IMR-90 (cell line): ENCODE data around the gene C1GALT1. TPM values are rescaled to one million over a fixed set of nuclear protein-coding genes. Genes with fewer than 3 reads are reported as not detected.

ENCODE experiments used
- ATAC-seq: fragments of 200-7000 bp; cut with Tn5 transposase; 2 replicates; pipeline ENCODE4 v1.9.1; 2020; ENCODE audit warnings: low read depth, mild to moderate bottlenecking, moderate library complexity
- BruUV-seq: library from RNA; stranded (reverse); fragments of 400-500 nt; replicated peaks from 2 replicates; lab custom pipeline; 2021; lab: Mats Ljungman, UMichigan
- CTCF ChIA-PET: fragments of 300-600 bp; formaldehyde crosslinking; extraction: SDS; loops from one replicate; lab custom pipeline; 2021; ENCODE audit warnings: antibody characterized with exemption; lab: Yijun Ruan, JAX
- POLR2A ChIA-PET: fragments of 300-600 bp; sonication (Branson Sonifier 250); formaldehyde crosslinking; loops from one replicate; lab custom pipeline; 2022; ENCODE audit warnings: antibody characterized with exemption; ENCODE audit not compliant: unreplicated experiment; lab: Charles Lee
- DNase-seq: peaks from one replicate; pipeline ENCODE4 v3.0.0; 2013
- H2AFZ ChIP-seq: replicated peaks from 2 replicates; pipeline ENCODE3; 2013; ENCODE audit warnings: low read length, mild to moderate bottlenecking; ENCODE audit not compliant: poor library complexity
- H2AK5ac ChIP-seq: 2 replicates; pipeline ENCODE4 v1.6.1; 2013; ENCODE audit warnings: low read depth, low read length, inconsistent platforms
- H2AK9ac ChIP-seq: replicated peaks from 2 replicates; pipeline ENCODE3; 2013; ENCODE audit warnings: mild to moderate bottlenecking, low read depth, low read length, moderate library complexity; ENCODE audit not compliant: poor library complexity
- H2BK120ac ChIP-seq: 2 replicates; pipeline ENCODE4 v1.6.1; 2013; ENCODE audit warnings: low read depth, low read length, inconsistent platforms
- H2BK15ac ChIP-seq: 3 replicates; pipeline ENCODE4 v1.6.1; 2013; ENCODE audit warnings: low read depth, low read length, inconsistent platforms
- H2BK20ac ChIP-seq: 2 replicates; pipeline ENCODE4 v1.6.1; 2013; ENCODE audit warnings: low read depth, mild to moderate bottlenecking, inconsistent platforms, low read length, moderate library complexity
- H2BK5ac ChIP-seq: 2 replicates; pipeline ENCODE4 v1.6.1; 2013; ENCODE audit warnings: mild to moderate bottlenecking, low read depth, low read length, inconsistent platforms; ENCODE audit not compliant: poor library complexity, severe bottlenecking
- H3K14ac ChIP-seq: replicated peaks from 2 replicates; pipeline ENCODE4 v1.6.1; 2013; ENCODE audit warnings: low read depth, low read length, inconsistent platforms
- H3K18ac ChIP-seq: 2 replicates; pipeline ENCODE4 v1.6.1; 2013; ENCODE audit warnings: low read depth, low read length, control low read depth
- H3K23ac ChIP-seq: 2 replicates; pipeline ENCODE4 v1.6.1; 2013; ENCODE audit warnings: low read depth, low read length, inconsistent platforms
- H3K27ac ChIP-seq: 2 replicates; pipeline ENCODE4 v1.5.1; 2013; ENCODE audit warnings: mild to moderate bottlenecking, control low read depth, low read length; ENCODE audit not compliant: insufficient read depth
- H3K27me3 ChIP-seq: 2 replicates; pipeline ENCODE4 v1.6.1; 2013; ENCODE audit warnings: low read length; ENCODE audit not compliant: control insufficient read depth, insufficient read depth
- H3K36me3 ChIP-seq: 2 replicates; pipeline ENCODE4 v1.6.1; 2013; ENCODE audit warnings: low read length, mixed read lengths; ENCODE audit not compliant: control insufficient read depth, insufficient read depth
- H3K4ac ChIP-seq: 2 replicates; pipeline ENCODE4 v1.6.1; 2013; ENCODE audit warnings: low read depth, low read length, inconsistent platforms
- H3K4me1 ChIP-seq: 2 replicates; pipeline ENCODE4 v1.6.1; 2013; ENCODE audit warnings: low read length, mixed read lengths; ENCODE audit not compliant: control insufficient read depth, insufficient read depth
- H3K4me2 ChIP-seq: 2 replicates; pipeline ENCODE4 v1.6.1; 2013; ENCODE audit warnings: low read depth, mild to moderate bottlenecking, control low read depth, low read length, moderate library complexity
- H3K4me3 ChIP-seq: 2 replicates; pipeline ENCODE4 v1.5.1; 2013; ENCODE audit warnings: low read depth, mild to moderate bottlenecking, control low read depth, low read length, moderate library complexity; ENCODE audit not compliant: insufficient read depth
- H3K56ac ChIP-seq: 2 replicates; pipeline ENCODE4 v1.6.1; 2013; ENCODE audit warnings: low read length, inconsistent platforms; ENCODE audit not compliant: insufficient read depth; ENCODE audit errors: extremely low read depth
- H3K79me1 ChIP-seq, 2 experiments: 2 replicates each; pipeline ENCODE4 v1.6.1; 2013; ENCODE audit warnings: low read length in 2 of 2, inconsistent platforms in 1 of 2, low read depth in 1 of 2
- H3K9ac ChIP-seq: 2 replicates; pipeline ENCODE4 v1.6.1; 2013; ENCODE audit warnings: low read depth, low read length, control low read depth
- H3K9me1 ChIP-seq: 2 replicates; pipeline ENCODE4 v1.6.1; 2013; ENCODE audit warnings: low read length, inconsistent platforms; ENCODE audit not compliant: insufficient read depth
- H3K9me3 ChIP-seq: 2 replicates; pipeline ENCODE4 v1.6.1; 2013; ENCODE audit warnings: low read length; ENCODE audit not compliant: control insufficient read depth, insufficient read depth
- H4K20me1 ChIP-seq: 2 replicates; pipeline ENCODE4 v1.6.1; 2013; ENCODE audit warnings: low read length, inconsistent platforms; ENCODE audit not compliant: insufficient read depth
- H4K5ac ChIP-seq: 2 replicates; pipeline ENCODE4 v1.6.1; 2013; ENCODE audit warnings: mild to moderate bottlenecking, low read depth, low read length, control low read depth
- H4K8ac ChIP-seq, 2 experiments: 2 replicates each; pipeline ENCODE4 v1.6.1; 2013; ENCODE audit warnings: low read depth in 2 of 2, low read length in 2 of 2, control low read depth in 1 of 2, inconsistent platforms in 1 of 2
- H4K91ac ChIP-seq: 2 replicates; pipeline ENCODE4 v1.6.1; 2013; ENCODE audit warnings: low read depth, low read length, inconsistent platforms; ENCODE audit not compliant: insufficient read depth
- BHLHE40 ChIP-seq: fragments of 150-350 bp; IDR thresholded peaks from 2 replicates; pipeline ENCODE4 v1.6.1; 2016; ENCODE audit warnings: mild to moderate bottlenecking, low read depth, low read length
- CEBPB ChIP-seq: IDR thresholded peaks from 2 replicates; pipeline ENCODE4 v1.6.1; 2012; ENCODE audit warnings: low read depth, low read length, improper control_type of control experiment
- CHD1 ChIP-seq: IDR thresholded peaks from 2 replicates; pipeline ENCODE4 v1.6.1; 2012; ENCODE audit warnings: low read depth, low read length, improper control_type of control experiment
- FOS ChIP-seq: fragments of 150-350 bp; IDR thresholded peaks from 2 replicates; pipeline ENCODE4 v1.6.1; 2016; ENCODE audit warnings: low read depth, low read length
- MAFK ChIP-seq: IDR thresholded peaks from 2 replicates; pipeline ENCODE4 v1.6.1; 2012; ENCODE audit warnings: low read depth, low read length, improper control_type of control experiment
- MAZ ChIP-seq: IDR thresholded peaks from 2 replicates; pipeline ENCODE4 v1.6.1; 2012; ENCODE audit warnings: low read depth, mild to moderate bottlenecking, low read length, improper control_type of control experiment, moderate library complexity, borderline replicate concordance
- MXI1 ChIP-seq: IDR thresholded peaks from 2 replicates; pipeline ENCODE4 v1.6.1; 2012; ENCODE audit warnings: low read depth, mild to moderate bottlenecking, low read length, moderate library complexity, borderline replicate concordance
- NFE2L2 ChIP-seq: fragments of 150-350 bp; IDR thresholded peaks from 2 replicates; pipeline ENCODE4 v1.6.1; 2016; ENCODE audit warnings: low read depth, mild to moderate bottlenecking, low read length
- RAD21 ChIP-seq: IDR thresholded peaks from 2 replicates; pipeline ENCODE4 v1.6.1; 2012; ENCODE audit warnings: low read length, improper control_type of control experiment
- RCOR1 ChIP-seq: IDR thresholded peaks from 2 replicates; pipeline ENCODE4 v1.6.1; 2012; ENCODE audit warnings: mild to moderate bottlenecking, low read length, improper control_type of control experiment; ENCODE audit not compliant: insufficient replicate concordance
- RFX5 ChIP-seq: IDR thresholded peaks from 2 replicates; pipeline ENCODE4 v1.8.0; 2012; ENCODE audit warnings: low read depth, mild to moderate bottlenecking, low read length, moderate library complexity
- SMC3 ChIP-seq: fragments of 150-350 bp; IDR thresholded peaks from 2 replicates; pipeline ENCODE4 v1.6.1; 2016; ENCODE audit warnings: low read depth, mild to moderate bottlenecking, antibody characterized with exemption, low read length, moderate library complexity
- WGBS, 2 experiments: methylation state at CpG; one replicate each; pipeline versions ENCODE4 v1.1.5 to v1.1.7; 2013; ENCODE audit warnings: missing lambda C conversion rate in 2 of 2; ENCODE audit not compliant: insufficient read length in 1 of 2; ENCODE audit errors: extremely low coverage in 2 of 2; 5-methylcytosine and 5-hydroxymethylcytosine counted together
- dilution Hi-C: fragments of 300-500 bp; cut with HindIII; formaldehyde crosslinking; loops from one replicate; pipeline ENCODE4 v1.14.3; 2018; ENCODE audit warnings: low sequenced_read_pairs; ENCODE audit not compliant: unreplicated experiment
- in situ Hi-C: fragments of 300-500 bp; cut with MboI; formaldehyde crosslinking; loops from 3 replicates; pipeline ENCODE4 v1.14.3; 2019; ENCODE audit warnings: low sequenced_read_pairs, inconsistent platforms, mixed read lengths
- intact Hi-C: fragments of 100-400 bp; cut with micrococcal nuclease; formaldehyde crosslinking; loops from 2 replicates; pipeline ENCODE4 v1.10.0; 2022
- polyA plus RNA-seq, 3 experiments: library from polyadenylated mRNA; depleted of rRNA; stranded (reverse); fragments of >200 nt; gene quantifications; 2 replicates each; pipeline ENCODE4 v1.2.3, GENCODE V29; 2012; ENCODE audit warnings: low replicate concordance in 1 of 3
- total RNA-seq: library from RNA; depleted of rRNA; stranded (reverse); fragments of >200 nt; gene quantifications from 2 replicates; pipeline ENCODE4 v1.2.3, GENCODE V29; 2012
- TF ChIP-seq, protein P1 (sequence below): conservative IDR thresholded peaks from 2 replicates; pipeline ENCODE4 v1.5.1; 2012; ENCODE audit warnings: mild to moderate bottlenecking, low read depth, low read length, improper control_type of control experiment
- TF ChIP-seq, protein P2 (sequence below): fragments of 150-350 bp; IDR thresholded peaks from 2 replicates; pipeline ENCODE4 v1.6.1; 2017; ENCODE audit warnings: mild to moderate bottlenecking, antibody characterized with exemption, low read length, low read depth

Gene C1GALT1
- total and polyA plus RNA-seq, 2 of the 4 experiments (the other 2 are of a cell fraction) = 11.6 to 12.2 TPM

DNA sequence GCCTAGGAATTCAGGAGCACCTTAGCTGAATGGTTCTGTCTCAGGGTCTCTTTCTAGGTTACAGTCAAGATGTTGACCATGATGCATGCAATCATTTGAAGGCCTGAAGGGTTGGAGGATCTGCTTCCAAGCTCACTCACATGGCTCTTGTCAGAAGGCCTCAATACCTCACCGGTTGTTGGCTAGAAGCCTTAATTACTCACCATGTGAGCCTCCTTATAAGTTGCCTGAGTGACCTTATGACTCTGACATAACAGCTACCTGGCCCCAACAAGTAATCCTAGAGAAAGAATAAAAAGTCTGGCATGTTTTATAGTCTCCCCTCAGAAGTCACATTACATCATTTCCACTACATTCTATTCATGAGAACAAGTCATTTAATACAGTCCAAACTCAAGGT lies 3.4 kb upstream of the C1GALT1 start:
- Histone ChIP-seq H3K27me3 (no peaks in the 10 kb centered on the region), H4K8ac (no peak overlapping the region), H3K4ac (no peak overlapping the region), H3K56ac (no peak overlapping the region), H3K9me3 (no peaks in the 10 kb centered on the region), H3K79me1 (peaks cover 3 to 8% of the 10 kb centered on the region in 2 experiments; a peak in 3 of 4 replicates), H3K18ac (no peak overlapping the region), H4K91ac (no peak overlapping the region), H2AK5ac (no peak overlapping the region), H3K9ac (no peak overlapping the region), H3K14ac (no peak overlapping the region), H3K36me3 (no peaks in the 10 kb centered on the region), H2AFZ (no peak overlapping the region), H3K4me3 (no peak overlapping the region), H3K23ac (no peak overlapping the region), H2BK5ac (no peak overlapping the region), H3K4me1 (peaks cover 3% of the 10 kb centered on the region), H3K4me2 (no peak overlapping the region), H2BK120ac (no peak overlapping the region), H4K5ac (no peak overlapping the region), H2BK20ac (no peak overlapping the region), H3K27ac (no peak overlapping the region), H2AK9ac (no peak overlapping the region), H4K20me1 (no peaks in the 10 kb centered on the region), H2BK15ac (no peak overlapping the region), H3K9me1 (peaks cover 7% of the 10 kb centered on the region)
- WGBS, 2 experiments = no CpG with 5 or more reads among the region's 1 CpG
- BruUV-seq = no TSS peak
- dilution Hi-C loops (no loop called here), intact Hi-C loops (no loop called here), in situ Hi-C loops (no loop called here)
- no peak for TF ChIP-seq MXI1
- no peak for TF ChIP-seq SMC3
- no peak for TF ChIP-seq CEBPB
- TF ChIP-seq, protein P1, sequence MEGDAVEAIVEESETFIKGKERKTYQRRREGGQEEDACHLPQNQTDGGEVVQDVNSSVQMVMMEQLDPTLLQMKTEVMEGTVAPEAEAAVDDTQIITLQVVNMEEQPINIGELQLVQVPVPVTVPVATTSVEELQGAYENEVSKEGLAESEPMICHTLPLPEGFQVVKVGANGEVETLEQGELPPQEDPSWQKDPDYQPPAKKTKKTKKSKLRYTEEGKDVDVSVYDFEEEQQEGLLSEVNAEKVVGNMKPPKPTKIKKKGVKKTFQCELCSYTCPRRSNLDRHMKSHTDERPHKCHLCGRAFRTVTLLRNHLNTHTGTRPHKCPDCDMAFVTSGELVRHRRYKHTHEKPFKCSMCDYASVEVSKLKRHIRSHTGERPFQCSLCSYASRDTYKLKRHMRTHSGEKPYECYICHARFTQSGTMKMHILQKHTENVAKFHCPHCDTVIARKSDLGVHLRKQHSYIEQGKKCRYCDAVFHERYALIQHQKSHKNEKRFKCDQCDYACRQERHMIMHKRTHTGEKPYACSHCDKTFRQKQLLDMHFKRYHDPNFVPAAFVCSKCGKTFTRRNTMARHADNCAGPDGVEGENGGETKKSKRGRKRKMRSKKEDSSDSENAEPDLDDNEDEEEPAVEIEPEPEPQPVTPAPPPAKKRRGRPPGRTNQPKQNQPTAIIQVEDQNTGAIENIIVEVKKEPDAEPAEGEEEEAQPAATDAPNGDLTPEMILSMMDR = no peak
- TF ChIP-seq RCOR1 = no peak
- TF ChIP-seq FOS = no peak
- no peak for TF ChIP-seq RAD21
- TF ChIP-seq BHLHE40 = no peak
- no peak for TF ChIP-seq MAFK
- no peak for TF ChIP-seq MAZ
- no peak for TF ChIP-seq CHD1
- no peak for TF ChIP-seq NFE2L2
- TF ChIP-seq, protein P2, sequence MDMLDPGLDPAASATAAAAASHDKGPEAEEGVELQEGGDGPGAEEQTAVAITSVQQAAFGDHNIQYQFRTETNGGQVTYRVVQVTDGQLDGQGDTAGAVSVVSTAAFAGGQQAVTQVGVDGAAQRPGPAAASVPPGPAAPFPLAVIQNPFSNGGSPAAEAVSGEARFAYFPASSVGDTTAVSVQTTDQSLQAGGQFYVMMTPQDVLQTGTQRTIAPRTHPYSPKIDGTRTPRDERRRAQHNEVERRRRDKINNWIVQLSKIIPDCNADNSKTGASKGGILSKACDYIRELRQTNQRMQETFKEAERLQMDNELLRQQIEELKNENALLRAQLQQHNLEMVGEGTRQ = no peak
- TF ChIP-seq RFX5 = no peak
- DNase-seq = no peak
- CTCF ChIA-PET = no interaction called here
- no peak for ATAC-seq
- POLR2A ChIA-PET = no interaction called here
